Body of pancreas (tissue), 4 donors: ENCODE data around the gene AFDN.

Source experiments
- CTCF ChIP-seq, 7 experiments: fragments of 450-650 bp in 4 of 7; fragments of 200-600 bp in 3 of 7; sonication (generic) in 3 of 7; IDR thresholded peaks; one replicate each; pipeline ENCODE4 v1.5.1; 2016 to 2019; ENCODE audit warnings: antibody characterized with exemption in 7 of 7
- POLR2A ChIP-seq, 3 donors: fragments of 450-650 bp; IDR thresholded peaks; one replicate each; pipeline ENCODE4 v1.6.1; 2016; ENCODE audit warnings: antibody characterized with exemption in 3 of 3, mild to moderate bottlenecking in 2 of 3

- TF ChIP-seq POLR2A (IDR thresholded peaks at IDR 0.05) (no peak), CTCF (IDR thresholded peaks at IDR 0.05) (no peak)
Observed at GRCh38 chr6:167910007-167910406, 83.3 kb downstream of the AFDN start.
